ENCODE measurements around the gene SLC16A9. TPM values are rescaled to one million over a fixed set of nuclear protein-coding genes. Genes with fewer than 3 reads are reported as not detected.

The SLC16A9 gene
- total RNA-seq, 1 experiment from 2014 or later, result 0.13 TPM

DNA sequence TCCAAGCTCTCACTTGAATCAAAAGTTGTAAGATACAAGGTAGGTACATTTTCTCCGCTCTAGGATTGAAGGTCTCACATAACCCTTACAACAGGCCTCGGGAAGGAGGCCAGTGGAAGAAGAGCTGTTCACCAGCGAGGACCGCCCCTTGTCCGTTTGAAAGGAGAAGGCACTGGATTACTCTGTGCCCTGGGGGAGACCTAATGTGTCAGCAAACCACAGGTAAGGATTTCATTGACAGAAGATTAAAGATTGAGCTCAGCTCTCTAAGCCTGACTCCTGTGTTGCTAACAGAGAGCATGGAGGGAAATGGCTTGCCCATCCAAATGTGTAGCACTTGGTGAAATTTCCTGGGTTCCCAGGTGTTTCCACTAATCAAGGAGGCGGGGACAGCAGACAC is 81.2 kb downstream of the SLC16A9 start:
- Histone ChIP-seq H3K27ac (ENCODE audit: low read length) (no peak overlapping the region), H3K4me3 (ENCODE audit: low read depth in 2 of 2, low read length in 2 of 2) (no peak overlapping the region), H3K4me1 (ENCODE audit: control insufficient read depth, insufficient read depth, low read length) (no peaks in the 10 kb centered on the region), H3K9me3 (ENCODE audit: control insufficient read depth, insufficient read depth, low read depth, low read length) (no peaks in the 10 kb centered on the region), H3K27me3 (ENCODE audit: control insufficient read depth, insufficient read depth, low read length) (no peaks in the 10 kb centered on the region), H3K36me3 (ENCODE audit: control insufficient read depth, insufficient read depth, low read length) (no peaks in the 10 kb centered on the region)
- ChIA-PET POLR2A (no interaction called here), CTCF (interaction anchor here (0.6 to 0.8 kb wide), 2 partner anchors 202 to 990 kb away, joined by 6 to 7 read pairs; no protein-coding TSS in a partner anchor)
- in situ Hi-C loops (cut with HindIII; ENCODE audit: low pct_unique_long_range_greater_than_20kb, low sequenced_read_pairs), result no loop called here
- BruUV-seq (replicated peaks), result no TSS peak
- DNase-seq (ENCODE audit: low read depth, low spot score), result no peak
- TF ChIP-seq TCF7L2 (IDR thresholded peaks at IDR 0.05; ENCODE audit: low read depth, low read length), result no peak
- TF ChIP-seq, protein P1, sequence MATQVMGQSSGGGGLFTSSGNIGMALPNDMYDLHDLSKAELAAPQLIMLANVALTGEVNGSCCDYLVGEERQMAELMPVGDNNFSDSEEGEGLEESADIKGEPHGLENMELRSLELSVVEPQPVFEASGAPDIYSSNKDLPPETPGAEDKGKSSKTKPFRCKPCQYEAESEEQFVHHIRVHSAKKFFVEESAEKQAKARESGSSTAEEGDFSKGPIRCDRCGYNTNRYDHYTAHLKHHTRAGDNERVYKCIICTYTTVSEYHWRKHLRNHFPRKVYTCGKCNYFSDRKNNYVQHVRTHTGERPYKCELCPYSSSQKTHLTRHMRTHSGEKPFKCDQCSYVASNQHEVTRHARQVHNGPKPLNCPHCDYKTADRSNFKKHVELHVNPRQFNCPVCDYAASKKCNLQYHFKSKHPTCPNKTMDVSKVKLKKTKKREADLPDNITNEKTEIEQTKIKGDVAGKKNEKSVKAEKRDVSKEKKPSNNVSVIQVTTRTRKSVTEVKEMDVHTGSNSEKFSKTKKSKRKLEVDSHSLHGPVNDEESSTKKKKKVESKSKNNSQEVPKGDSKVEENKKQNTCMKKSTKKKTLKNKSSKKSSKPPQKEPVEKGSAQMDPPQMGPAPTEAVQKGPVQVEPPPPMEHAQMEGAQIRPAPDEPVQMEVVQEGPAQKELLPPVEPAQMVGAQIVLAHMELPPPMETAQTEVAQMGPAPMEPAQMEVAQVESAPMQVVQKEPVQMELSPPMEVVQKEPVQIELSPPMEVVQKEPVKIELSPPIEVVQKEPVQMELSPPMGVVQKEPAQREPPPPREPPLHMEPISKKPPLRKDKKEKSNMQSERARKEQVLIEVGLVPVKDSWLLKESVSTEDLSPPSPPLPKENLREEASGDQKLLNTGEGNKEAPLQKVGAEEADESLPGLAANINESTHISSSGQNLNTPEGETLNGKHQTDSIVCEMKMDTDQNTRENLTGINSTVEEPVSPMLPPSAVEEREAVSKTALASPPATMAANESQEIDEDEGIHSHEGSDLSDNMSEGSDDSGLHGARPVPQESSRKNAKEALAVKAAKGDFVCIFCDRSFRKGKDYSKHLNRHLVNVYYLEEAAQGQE (IDR thresholded peaks at IDR 0.05; ENCODE audit: insufficient read depth in 1 of 2, low read depth in 2 of 2, low read length in 1 of 2), result no peak
- TF ChIP-seq, protein P2, sequence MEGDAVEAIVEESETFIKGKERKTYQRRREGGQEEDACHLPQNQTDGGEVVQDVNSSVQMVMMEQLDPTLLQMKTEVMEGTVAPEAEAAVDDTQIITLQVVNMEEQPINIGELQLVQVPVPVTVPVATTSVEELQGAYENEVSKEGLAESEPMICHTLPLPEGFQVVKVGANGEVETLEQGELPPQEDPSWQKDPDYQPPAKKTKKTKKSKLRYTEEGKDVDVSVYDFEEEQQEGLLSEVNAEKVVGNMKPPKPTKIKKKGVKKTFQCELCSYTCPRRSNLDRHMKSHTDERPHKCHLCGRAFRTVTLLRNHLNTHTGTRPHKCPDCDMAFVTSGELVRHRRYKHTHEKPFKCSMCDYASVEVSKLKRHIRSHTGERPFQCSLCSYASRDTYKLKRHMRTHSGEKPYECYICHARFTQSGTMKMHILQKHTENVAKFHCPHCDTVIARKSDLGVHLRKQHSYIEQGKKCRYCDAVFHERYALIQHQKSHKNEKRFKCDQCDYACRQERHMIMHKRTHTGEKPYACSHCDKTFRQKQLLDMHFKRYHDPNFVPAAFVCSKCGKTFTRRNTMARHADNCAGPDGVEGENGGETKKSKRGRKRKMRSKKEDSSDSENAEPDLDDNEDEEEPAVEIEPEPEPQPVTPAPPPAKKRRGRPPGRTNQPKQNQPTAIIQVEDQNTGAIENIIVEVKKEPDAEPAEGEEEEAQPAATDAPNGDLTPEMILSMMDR (IDR thresholded peaks at IDR 0.05), result no peak
- no peak for TF ChIP-seq SIN3A (IDR thresholded peaks at IDR 0.05; ENCODE audit: borderline replicate concordance, insufficient read depth, low read depth, low read length)
- TF ChIP-seq POLR2AphosphoS5 (IDR thresholded peaks at IDR 0.05; ENCODE audit: low read depth, low read length), result no peak
- intact Hi-C loops (cut with micrococcal nuclease; ENCODE audit: unreplicated experiment), result loop anchor here (5.0 kb wide), 4 partner anchors 279 to 804 kb away; partner anchors contain the start of gene CCDC6
- ATAC-seq, result no peak

DNA sequence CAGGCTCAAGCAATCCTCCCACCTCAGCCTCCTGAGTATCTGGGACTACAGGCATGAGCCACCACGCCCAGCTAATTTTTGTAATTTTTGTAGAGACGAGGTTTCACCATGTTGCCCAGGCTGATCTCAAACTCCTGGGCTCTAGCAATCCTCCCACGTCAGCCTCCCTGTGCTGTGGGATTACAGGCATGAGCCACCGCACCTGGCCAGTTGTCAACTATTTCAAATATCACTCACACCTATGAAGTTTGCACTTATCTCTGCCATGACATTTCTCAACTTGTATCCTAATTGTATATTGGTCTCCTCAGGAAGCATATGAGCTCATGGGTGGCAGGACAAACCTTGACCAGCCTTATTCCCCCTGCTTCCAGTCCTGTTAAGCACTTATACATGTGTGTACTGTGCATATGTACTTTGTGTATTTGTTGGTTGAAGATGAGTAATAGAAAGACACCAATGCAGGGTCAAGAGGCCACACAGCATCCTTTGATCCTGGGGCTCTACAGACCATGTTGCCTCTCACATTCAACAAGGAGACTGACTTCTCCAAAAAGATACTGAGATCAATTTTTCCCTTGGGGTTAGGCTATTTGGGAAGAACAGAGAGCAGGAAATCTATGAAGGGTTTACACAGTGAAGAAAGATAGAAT is 82.2 kb downstream of the SLC16A9 start:
- no peak overlapping the region for H3K27ac ChIP-seq (ENCODE audit: low read length)
- ATAC-seq (no peak), DNase-seq (ENCODE audit: low read depth, low spot score) (no peak)
- ChIA-PET POLR2A (no interaction called here), CTCF (no interaction called here)
- no TSS peak for BruUV-seq (replicated peaks)
- intact Hi-C loops (cut with micrococcal nuclease; ENCODE audit: unreplicated experiment), result loop anchor here (2.0 to 5.0 kb wide), 6 partner anchors 181 to 805 kb away; partner anchors contain the start of gene CCDC6
- no peaks in the 10 kb centered on the region for H3K36me3 ChIP-seq (ENCODE audit: control insufficient read depth, insufficient read depth, low read length)
- TF ChIP-seq POLR2AphosphoS5 (IDR thresholded peaks at IDR 0.05; ENCODE audit: low read depth, low read length), result no peak
- no peak for TF ChIP-seq SIN3A (IDR thresholded peaks at IDR 0.05; ENCODE audit: borderline replicate concordance, insufficient read depth, low read depth, low read length)
- TF ChIP-seq, protein P1 (IDR thresholded peaks at IDR 0.05; ENCODE audit: insufficient read depth in 1 of 2, low read depth in 2 of 2, low read length in 1 of 2), result no peak
- H3K4me1 ChIP-seq (ENCODE audit: control insufficient read depth, insufficient read depth, low read length), result no peaks in the 10 kb centered on the region
- H3K9me3 ChIP-seq (ENCODE audit: control insufficient read depth, insufficient read depth, low read depth, low read length), result no peaks in the 10 kb centered on the region
- no peak overlapping the region for H3K4me3 ChIP-seq (ENCODE audit: low read depth in 2 of 2, low read length in 2 of 2)
- H3K27me3 ChIP-seq (ENCODE audit: control insufficient read depth, insufficient read depth, low read length), result no peaks in the 10 kb centered on the region
- in situ Hi-C loops (cut with HindIII; ENCODE audit: low pct_unique_long_range_greater_than_20kb, low sequenced_read_pairs), result no loop called here

Measured in Panc1 (cell line).